Upper lobe of left lung (tissue), 6 donors: Measurements from ENCODE around the gene MOB3C. TPM values are rescaled to one million over a fixed set of nuclear protein-coding genes. Genes with fewer than 3 reads are reported as not detected.

Experiments used
- ATAC-seq, 2 donors: fragments of 200-7000 bp; cut with Tn5 transposase; one replicate each; pipeline ENCODE4 v1.9.1; 2022; ENCODE audit warnings: mild to moderate bottlenecking in 2 of 2, moderate library complexity in 2 of 2; ENCODE audit not compliant: low FRiP score in 2 of 2
- DNase-seq, 2 donors: peaks; one replicate each; pipeline ENCODE4 v3.0.0-alpha.2; 2019 to 2020
- H3K27ac ChIP-seq, 4 donors: fragments of 200-600 bp; sonication (generic); one replicate each; pipeline ENCODE4 v1.5.1; 2016 to 2019
- H3K27me3 ChIP-seq, 4 donors: fragments of 200-600 bp; sonication (generic); one replicate each; pipeline ENCODE4 v1.5.1; 2017 to 2019
- H3K36me3 ChIP-seq, 4 donors: fragments of 200-600 bp; sonication (generic); one replicate each; pipeline ENCODE4 v1.5.1; 2016 to 2019
- H3K4me1 ChIP-seq, 4 donors: fragments of 200-600 bp; sonication (generic); one replicate each; pipeline ENCODE4 v1.5.1; 2018 to 2019
- H3K4me3 ChIP-seq, 4 donors: fragments of 200-600 bp; sonication (generic); one replicate each; pipeline ENCODE4 v1.5.1; 2017 to 2019; ENCODE audit warnings: mild to moderate bottlenecking in 2 of 4, moderate library complexity in 1 of 4
- H3K9me3 ChIP-seq, 4 donors: fragments of 200-600 bp; sonication (generic); one replicate each; pipeline ENCODE4 v1.5.1; 2018 to 2019
- EP300 ChIP-seq, 4 donors: sonication (generic); formaldehyde crosslinking; IDR thresholded peaks; one replicate each; pipeline ENCODE4 v1.5.1; 2017; ENCODE audit warnings: antibody characterized with exemption in 4 of 4, control low read depth in 2 of 4
- POLR2A ChIP-seq, 4 donors: fragments of 450-650 bp; IDR thresholded peaks; one replicate each; pipeline ENCODE4 v1.5.1; 2016 to 2017; ENCODE audit warnings: antibody characterized with exemption in 4 of 4, mild to moderate bottlenecking in 2 of 4
- POLR2AphosphoS5 ChIP-seq, 2 donors: sonication (generic); formaldehyde crosslinking; IDR thresholded peaks; one replicate each; pipeline ENCODE4 v1.5.1; 2017; ENCODE audit warnings: antibody characterized with exemption in 2 of 2
- WGBS, 2 donors: methylation state at CpG; one replicate each; pipeline ENCODE4 v1.1.5; 2017 to 2018; 5-methylcytosine and 5-hydroxymethylcytosine counted together
- total RNA-seq, 6 donors: library from RNA; depleted of rRNA in 4 of 6; stranded (reverse); fragments of >200 nt in 4 of 6; gene quantifications; one replicate each; pipeline versions ENCODE4 v1.1.0 to v1.2.1, GENCODE V29; 2016 to 2021
- TF ChIP-seq, protein P1 (sequence below), 6 experiments: fragments of 450-650 bp in 4 of 6; fragments of 200-600 bp in 2 of 6; sonication (generic) in 2 of 6; IDR thresholded peaks; one replicate each; pipeline ENCODE4 v1.5.1; 2016 to 2019; ENCODE audit warnings: antibody characterized with exemption in 6 of 6
- donor health status: DM: no; HTN: no; CAD: no; lungs with moderate emphysema.
- donor health status: DM: no; HTN: yes; CAD: no; lungs with severe emphysema.

The MOB3C gene
- total RNA-seq, 6 donors from 2014 or later = 15.1 to 33.3 (median 22.2) TPM

DNA sequence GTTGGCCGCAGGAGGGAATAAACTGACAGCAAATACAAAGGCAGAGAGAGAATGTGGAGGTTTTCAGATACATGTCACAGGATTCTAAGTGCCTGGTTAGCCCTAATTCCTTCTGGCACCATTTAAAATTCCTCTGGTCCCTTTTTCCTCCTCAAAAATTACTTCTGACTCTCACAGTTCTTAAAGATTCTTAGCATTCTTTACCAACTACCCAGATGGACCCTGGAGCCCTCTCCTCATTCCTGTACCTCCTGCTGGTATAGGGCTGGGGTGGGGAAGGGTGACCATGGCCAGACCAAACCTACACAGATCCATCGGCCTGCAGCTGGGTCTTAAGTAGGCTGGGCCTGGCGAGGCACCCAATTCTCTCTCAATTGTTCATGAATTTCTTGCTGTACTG lies 19.8 kb downstream of the MOB3C start:
- Histone ChIP-seq H3K4me3 (no peak overlapping the region), H3K9me3 (no peaks in the 10 kb centered on the region), H3K4me1 (peaks cover 12 to 38% (median 17%) of the 10 kb centered on the region in 4 donors), H3K27ac (no peak overlapping the region), H3K36me3 (peaks cover 10 to 23% (median 18%) of the 10 kb centered on the region in 4 donors), H3K27me3 (no peaks in the 10 kb centered on the region)
- TF ChIP-seq POLR2AphosphoS5 (IDR thresholded peaks at IDR 0.05) = no peak
- no peak for TF ChIP-seq EP300 (IDR thresholded peaks at IDR 0.05)
- TF ChIP-seq POLR2A (IDR thresholded peaks at IDR 0.05) = no peak
- TF ChIP-seq, protein P1, sequence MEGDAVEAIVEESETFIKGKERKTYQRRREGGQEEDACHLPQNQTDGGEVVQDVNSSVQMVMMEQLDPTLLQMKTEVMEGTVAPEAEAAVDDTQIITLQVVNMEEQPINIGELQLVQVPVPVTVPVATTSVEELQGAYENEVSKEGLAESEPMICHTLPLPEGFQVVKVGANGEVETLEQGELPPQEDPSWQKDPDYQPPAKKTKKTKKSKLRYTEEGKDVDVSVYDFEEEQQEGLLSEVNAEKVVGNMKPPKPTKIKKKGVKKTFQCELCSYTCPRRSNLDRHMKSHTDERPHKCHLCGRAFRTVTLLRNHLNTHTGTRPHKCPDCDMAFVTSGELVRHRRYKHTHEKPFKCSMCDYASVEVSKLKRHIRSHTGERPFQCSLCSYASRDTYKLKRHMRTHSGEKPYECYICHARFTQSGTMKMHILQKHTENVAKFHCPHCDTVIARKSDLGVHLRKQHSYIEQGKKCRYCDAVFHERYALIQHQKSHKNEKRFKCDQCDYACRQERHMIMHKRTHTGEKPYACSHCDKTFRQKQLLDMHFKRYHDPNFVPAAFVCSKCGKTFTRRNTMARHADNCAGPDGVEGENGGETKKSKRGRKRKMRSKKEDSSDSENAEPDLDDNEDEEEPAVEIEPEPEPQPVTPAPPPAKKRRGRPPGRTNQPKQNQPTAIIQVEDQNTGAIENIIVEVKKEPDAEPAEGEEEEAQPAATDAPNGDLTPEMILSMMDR (IDR thresholded peaks at IDR 0.05) = no peak
- ATAC-seq = no peak
- WGBS, 2 donors = 93 to 95% methylated on average over 3 of the region's 3 CpGs
- no peak for DNase-seq

DNA sequence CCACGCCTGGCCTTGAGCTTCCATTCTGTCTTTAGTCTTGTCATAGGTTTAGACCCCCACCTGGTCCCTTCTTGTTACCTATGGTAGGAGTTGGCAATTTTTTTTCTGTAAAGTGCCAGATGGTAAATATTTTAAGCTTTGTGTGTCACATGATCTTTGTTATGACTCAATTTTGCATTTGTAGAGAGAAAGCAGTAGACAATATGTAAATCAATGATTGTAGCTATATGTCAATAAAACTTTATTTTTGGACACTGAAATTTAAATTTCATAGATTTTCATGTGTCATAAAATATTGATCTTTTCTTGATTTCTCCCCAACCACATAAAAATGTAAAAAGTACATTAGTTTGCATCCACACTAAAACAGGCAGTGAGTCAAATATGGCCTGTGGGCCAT lies 20.6 kb downstream of the MOB3C start:
- H3K4me1 ChIP-seq = peaks cover 10 to 37% (median 13%) of the 10 kb centered on the region in 4 donors
- H3K27ac ChIP-seq = peak overlapping the region in 3 of 4 donors; percentile 60 to 84 (median 82)
- ATAC-seq (no peak), DNase-seq (no peak)
- TF ChIP-seq POLR2A (IDR thresholded peaks at IDR 0.05) (no peak), POLR2AphosphoS5 (IDR thresholded peaks at IDR 0.05) (no peak), EP300 (IDR thresholded peaks at IDR 0.05) (no peak)
- TF ChIP-seq, protein P1 (IDR thresholded peaks at IDR 0.05) = no peak
- H3K27me3 ChIP-seq = no peaks in the 10 kb centered on the region
- no peak overlapping the region for H3K4me3 ChIP-seq
- 95 to 100% methylated on average over 1 of the region's 1 CpG for WGBS, 2 donors
- H3K36me3 ChIP-seq = peaks cover 10 to 31% (median 26%) of the 10 kb centered on the region in 4 donors
- no peaks in the 10 kb centered on the region for H3K9me3 ChIP-seq

DNA sequence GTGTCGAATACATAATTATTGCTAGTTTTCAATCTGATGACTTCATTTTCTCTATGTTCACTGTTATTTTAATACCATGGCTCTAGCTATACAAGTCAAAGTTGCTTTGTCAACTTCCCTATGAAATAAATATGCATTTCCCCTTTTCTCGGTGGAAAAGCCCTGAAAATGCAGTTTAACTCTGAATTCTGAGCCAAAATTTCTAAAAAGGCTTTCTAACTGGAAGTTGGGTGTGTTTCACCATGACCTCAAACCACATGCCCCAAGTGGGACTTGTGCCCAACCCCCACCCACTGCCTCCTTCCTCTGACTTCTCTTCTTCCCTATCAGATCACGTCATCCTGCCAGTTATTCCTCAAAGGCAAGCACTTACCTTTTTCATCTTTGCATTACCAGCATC lies 21.5 kb downstream of the MOB3C start:
- ATAC-seq (peak in 1 of 2 donors; percentile 85), DNase-seq (peak in 1 of 2 donors; percentile 79)
- no peaks in the 10 kb centered on the region for H3K27me3 ChIP-seq
- peaks cover 10 to 40% (median 32%) of the 10 kb centered on the region in 4 donors for H3K36me3 ChIP-seq
- H3K27ac ChIP-seq = peak overlapping the region; percentile 77 to 84 (median 80)
- peaks cover 5 to 33% (median 8%) of the 10 kb centered on the region in 4 donors for H3K4me1 ChIP-seq
- H3K9me3 ChIP-seq = no peaks in the 10 kb centered on the region
- TF ChIP-seq POLR2A (IDR thresholded peaks at IDR 0.05) (no peak), POLR2AphosphoS5 (IDR thresholded peaks at IDR 0.05) (peak in 1 of 2 donors; percentile 48)
- TF ChIP-seq, protein P1 (IDR thresholded peaks at IDR 0.05) = no peak
- no peak overlapping the region for H3K4me3 ChIP-seq
- WGBS, 2 donors = 48 to 69% methylated on average over 3 of the region's 3 CpGs

DNA sequence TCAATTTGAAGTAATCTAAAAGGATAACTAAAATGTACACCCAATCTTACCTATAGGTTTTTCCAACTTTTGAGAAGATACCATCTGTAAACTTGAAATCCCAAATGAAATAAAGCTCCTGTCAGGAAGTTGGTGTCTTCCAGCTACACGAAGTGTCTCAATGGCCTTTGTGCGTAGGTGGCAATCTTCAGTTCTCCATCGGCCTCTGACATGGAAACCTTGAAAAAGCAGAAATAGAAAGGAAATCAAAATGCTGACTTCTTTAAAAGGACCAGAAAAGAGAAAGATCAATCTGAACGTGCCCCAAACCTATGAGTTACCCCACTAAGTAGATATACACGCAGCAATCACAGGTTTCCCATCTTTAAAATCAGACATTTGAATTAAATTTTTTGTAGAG lies 22.5 kb downstream of the MOB3C start:
- H3K27ac ChIP-seq = peak overlapping the region; percentile 77 to 84 (median 80)
- no peak for TF ChIP-seq POLR2AphosphoS5 (IDR thresholded peaks at IDR 0.05)
- TF ChIP-seq POLR2A (IDR thresholded peaks at IDR 0.05) = no peak
- TF ChIP-seq, protein P1 (IDR thresholded peaks at IDR 0.05) = no peak
- no peak for TF ChIP-seq EP300 (IDR thresholded peaks at IDR 0.05)
- WGBS, 2 donors = 74 to 86% methylated on average over 5 of the region's 5 CpGs
- no peak overlapping the region for H3K4me3 ChIP-seq
- H3K27me3 ChIP-seq = no peaks in the 10 kb centered on the region
- H3K36me3 ChIP-seq = peaks cover 13 to 49% (median 43%) of the 10 kb centered on the region in 4 donors
- H3K9me3 ChIP-seq = no peaks in the 10 kb centered on the region
- ATAC-seq (peak in 1 of 2 donors; percentile 66), DNase-seq (no peak)
- H3K4me1 ChIP-seq = peaks cover 0 to 24% (median under 1%) of the 10 kb centered on the region in 4 donors

DNA sequence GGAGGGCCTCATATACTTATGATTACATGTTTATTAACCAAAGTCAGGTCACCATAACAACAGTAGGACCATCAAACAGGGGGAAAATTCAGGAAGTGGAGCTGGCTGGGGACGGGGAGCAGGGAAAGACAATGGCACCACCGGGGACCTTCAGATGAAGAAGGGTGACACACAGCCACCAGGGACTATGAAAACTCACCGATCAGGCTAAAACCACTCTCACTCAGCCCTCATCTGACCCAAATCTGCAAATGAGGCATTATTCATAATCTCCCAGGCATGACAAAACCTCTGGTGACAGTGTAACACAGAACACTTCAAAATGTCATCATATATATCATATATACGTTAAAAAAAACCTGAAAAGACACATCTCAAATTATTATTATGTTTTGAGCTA lies 23.8 kb downstream of the MOB3C start:
- Histone ChIP-seq H3K9me3 (no peaks in the 10 kb centered on the region), H3K27ac (peak overlapping the region in 1 of 4 donors; percentile 82), H3K4me1 (peaks cover 0 to 19% (median 0%) of the 10 kb centered on the region in 4 donors), H3K4me3 (no peak overlapping the region), H3K27me3 (no peaks in the 10 kb centered on the region), H3K36me3 (peaks cover 13 to 53% (median 45%) of the 10 kb centered on the region in 4 donors)
- TF ChIP-seq POLR2A (IDR thresholded peaks at IDR 0.05) = no peak
- no peak for TF ChIP-seq EP300 (IDR thresholded peaks at IDR 0.05)
- no peak for TF ChIP-seq POLR2AphosphoS5 (IDR thresholded peaks at IDR 0.05)
- TF ChIP-seq, protein P1 (IDR thresholded peaks at IDR 0.05) = no peak
- ATAC-seq (no peak), DNase-seq (no peak)
- 89 to 90% methylated on average over 4 of the region's 4 CpGs for WGBS, 2 donors
